Measurements from ENCODE around the gene GMCL2.

DNA sequence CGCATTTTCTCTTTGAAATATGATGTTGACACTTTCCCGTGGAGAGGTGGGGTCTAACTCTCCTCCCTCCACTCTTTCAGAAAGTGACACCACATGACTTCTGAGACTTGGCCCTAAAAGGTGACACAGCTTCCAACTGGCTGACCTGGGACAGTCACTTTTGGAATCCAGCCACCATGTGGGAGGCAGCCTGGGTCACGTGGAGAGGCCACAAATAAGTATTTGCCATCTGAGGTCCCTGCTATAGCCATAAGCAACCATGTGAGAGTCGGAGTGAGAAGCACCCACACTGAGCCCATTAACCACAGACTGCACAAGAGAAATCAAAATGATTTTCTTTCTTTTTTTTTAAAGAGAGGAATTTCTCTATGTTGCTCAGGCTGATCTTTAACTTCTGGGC, 49.5 kb upstream of the GMCL2 start:
- TF ChIP-seq, protein P1, sequence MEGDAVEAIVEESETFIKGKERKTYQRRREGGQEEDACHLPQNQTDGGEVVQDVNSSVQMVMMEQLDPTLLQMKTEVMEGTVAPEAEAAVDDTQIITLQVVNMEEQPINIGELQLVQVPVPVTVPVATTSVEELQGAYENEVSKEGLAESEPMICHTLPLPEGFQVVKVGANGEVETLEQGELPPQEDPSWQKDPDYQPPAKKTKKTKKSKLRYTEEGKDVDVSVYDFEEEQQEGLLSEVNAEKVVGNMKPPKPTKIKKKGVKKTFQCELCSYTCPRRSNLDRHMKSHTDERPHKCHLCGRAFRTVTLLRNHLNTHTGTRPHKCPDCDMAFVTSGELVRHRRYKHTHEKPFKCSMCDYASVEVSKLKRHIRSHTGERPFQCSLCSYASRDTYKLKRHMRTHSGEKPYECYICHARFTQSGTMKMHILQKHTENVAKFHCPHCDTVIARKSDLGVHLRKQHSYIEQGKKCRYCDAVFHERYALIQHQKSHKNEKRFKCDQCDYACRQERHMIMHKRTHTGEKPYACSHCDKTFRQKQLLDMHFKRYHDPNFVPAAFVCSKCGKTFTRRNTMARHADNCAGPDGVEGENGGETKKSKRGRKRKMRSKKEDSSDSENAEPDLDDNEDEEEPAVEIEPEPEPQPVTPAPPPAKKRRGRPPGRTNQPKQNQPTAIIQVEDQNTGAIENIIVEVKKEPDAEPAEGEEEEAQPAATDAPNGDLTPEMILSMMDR (IDR thresholded peaks at IDR 0.05), result no peak
- TF ChIP-seq POLR2A (IDR thresholded peaks at IDR 0.05) (no peak), POLR2AphosphoS5 (IDR thresholded peaks at IDR 0.05) (no peak)

Measured in sigmoid colon (tissue), 4 donors.